Kidney epithelial cell (primary cell): ENCODE measurements around the gene MMP26. TPM values are rescaled to one million over a fixed set of nuclear protein-coding genes. Genes with fewer than 3 reads are reported as not detected.

Experiments used
- DNase-seq: peaks from one replicate; pipeline ENCODE4 v3.0.0-alpha.2; 2010; ENCODE audit warnings: low read depth
- H3K27me3 ChIP-seq: 2 replicates; pipeline ENCODE4 v1.6.0; 2011; ENCODE audit warnings: low read length; ENCODE audit not compliant: control insufficient read depth, insufficient read depth
- H3K36me3 ChIP-seq: 2 replicates; pipeline ENCODE4 v1.5.1; 2011; ENCODE audit warnings: low read length; ENCODE audit not compliant: control insufficient read depth, insufficient read depth
- H3K4me3 ChIP-seq: 2 replicates; pipeline ENCODE4 v1.5.1; 2011; ENCODE audit warnings: low read depth, mild to moderate bottlenecking, control low read depth, low read length
- CTCF ChIP-seq: IDR thresholded peaks from 2 replicates; pipeline ENCODE4 v1.5.1; 2011; ENCODE audit warnings: mild to moderate bottlenecking, moderate library complexity, low read length, control low read depth, inconsistent platforms; ENCODE audit not compliant: insufficient read depth, poor library complexity, severe bottlenecking
- total RNA-seq: library from RNA; depleted of rRNA; stranded (reverse); fragments of >200 nt; gene quantifications from 2 replicates; pipeline ENCODE4 v1.2.3, GENCODE V29; 2015

MMP26 gene
- total RNA-seq, 1 donor from 2014 or later, result not detected

- Histone ChIP-seq H3K36me3 (no peaks in the 10 kb centered on the region), H3K4me3 (no peak overlapping the region), H3K27me3 (no peaks in the 10 kb centered on the region)
- DNase-seq, result no peak
- TF ChIP-seq CTCF, result no peak
Measured at GRCh38 chr11:4740735-4741134, 36.2 kb downstream of the MMP26 start.

- no peaks in the 10 kb centered on the region for H3K36me3 ChIP-seq
- no peaks in the 10 kb centered on the region for H3K27me3 ChIP-seq
- TF ChIP-seq CTCF, result no peak
- H3K4me3 ChIP-seq, result no peak overlapping the region
- DNase-seq, result no peak
Measured at GRCh38 chr11:4748438-4748837, 43.9 kb downstream of the MMP26 start.

GRCh38 chr11:4751201-4751600 is 46.6 kb downstream of the MMP26 start:
- Histone ChIP-seq H3K27me3 (no peaks in the 10 kb centered on the region), H3K4me3 (no peak overlapping the region), H3K36me3 (no peaks in the 10 kb centered on the region)
- no peak for DNase-seq
- TF ChIP-seq CTCF, result no peak

Other genes with a start within 250 kb of the MMP26 start
- gene OR52K1, start 222.1 kb upstream of the MMP26 start, total RNA-seq, result not detected in 2 replicates
- not detected in 2 replicates for gene OR52M1, start 159.6 kb upstream of the MMP26 start, total RNA-seq
- not detected in 2 replicates for gene OR52I2, start 123.0 kb upstream of the MMP26 start, total RNA-seq
- not detected in 2 replicates for gene OR52I1, start 110.7 kb upstream of the MMP26 start, total RNA-seq
- gene TRIM68, start 96.6 kb upstream of the MMP26 start, total RNA-seq, result 21.9 and 25.3 TPM in 2 replicates
- gene OR51D1, start 67.3 kb upstream of the MMP26 start, total RNA-seq, result not detected in 2 replicates
- gene OR51E1, start 60.8 kb upstream of the MMP26 start, total RNA-seq, result not detected in 2 replicates
- not detected in 2 replicates for gene OR51E2, start 6.9 kb upstream of the MMP26 start, total RNA-seq
- gene OR51F1, start 65.2 kb downstream of the MMP26 start, total RNA-seq, result not detected in 2 replicates
- gene OR52R1, start 99.6 kb downstream of the MMP26 start, total RNA-seq, result not detected in 2 replicates
- not detected in 2 replicates for gene OR51F2, start 116.5 kb downstream of the MMP26 start, total RNA-seq
- gene OR51S1, start 144.4 kb downstream of the MMP26 start, total RNA-seq, result not detected in 2 replicates
- not detected in 2 replicates for gene OR51T1, start 177.1 kb downstream of the MMP26 start, total RNA-seq
- gene OR51A7, start 199.0 kb downstream of the MMP26 start, total RNA-seq, result not detected in 2 replicates
- not detected in 2 replicates for gene OR51G2, start 214.6 kb downstream of the MMP26 start, total RNA-seq
- gene OR51G1, start 219.6 kb downstream of the MMP26 start, total RNA-seq, result not detected in 2 replicates
- not detected in 2 replicates for gene OR51A4, start 242.8 kb downstream of the MMP26 start, total RNA-seq